Ovary (tissue), 3 donors: ENCODE data around the gene EDC3.

ENCODE experiments used
- CTCF ChIP-seq, 3 donors: fragments of 450-650 bp in 2 of 3; fragments of 200-600 bp in 1 of 3; IDR thresholded peaks; one replicate each; pipeline versions ENCODE4 v1.5.1 to v1.8.0; 2016 to 2022; ENCODE audit warnings: antibody characterized with exemption in 3 of 3, mild to moderate bottlenecking in 1 of 3
- EP300 ChIP-seq: sonication (generic); formaldehyde crosslinking; IDR thresholded peaks from one replicate; pipeline ENCODE4 v1.6.1; 2017; ENCODE audit warnings: antibody characterized with exemption
- POLR2A ChIP-seq: fragments of 450-650 bp; IDR thresholded peaks from one replicate; pipeline ENCODE4 v1.6.1; 2017; ENCODE audit warnings: antibody characterized with exemption, mild to moderate bottlenecking, moderate library complexity
- donor health status: DM: no; HTN: no; CAD: no.

GRCh38 chr15:74676801-74677200 lies 19.0 kb downstream of the EDC3 start:
- TF ChIP-seq CTCF (IDR thresholded peaks at IDR 0.05) (no peak), POLR2A (no peak), EP300 (no peak)
